ENCODE data around the gene FAM227B. TPM values are rescaled to one million over a fixed set of nuclear protein-coding genes. Genes with fewer than 3 reads are reported as not detected.

The FAM227B gene
- total RNA-seq, 1 experiment from 2014 or later: 3.3 TPM

- Histone ChIP-seq H3K4me1 (replicated peaks; ENCODE audit: insufficient read depth) (no peaks in the 10 kb centered on the region), H3K27ac (no peak overlapping the region), H3K79me2 (ENCODE audit: low read depth) (no peaks in the 10 kb centered on the region), H2AFZ (no peak overlapping the region), H3K9me3 (ENCODE audit: insufficient read depth, low read depth) (no peaks in the 10 kb centered on the region), H3K27me3 (ENCODE audit: insufficient read depth, low read depth) (no peaks in the 10 kb centered on the region), H4K20me1 (ENCODE audit: insufficient read depth) (no peaks in the 10 kb centered on the region), H3K9me2 (ENCODE audit: insufficient read depth) (no peaks in the 10 kb centered on the region), H3F3A (ENCODE audit: insufficient read depth, low read depth) (no peaks in the 10 kb centered on the region), H3K4me3 (no peak overlapping the region), H3K4me2 (no peak overlapping the region), H3K36me3 (ENCODE audit: low read depth) (no peaks in the 10 kb centered on the region)
- ChIA-PET CTCF (no interaction called here), POLR2A (ENCODE audit: unreplicated experiment) (no interaction called here)
- intact Hi-C loops (cut with micrococcal nuclease; ENCODE audit: unreplicated experiment): no loop called here
- no peak for DNase-seq
- no TSS peak for BruUV-seq (replicated peaks)
- TF ChIP-seq CTCF (conservative IDR thresholded peaks at IDR 0.05) (no peak), EZH2 (IDR thresholded peaks at IDR 0.05; ENCODE audit: low read depth) (no peak)
These were observed 179.3 kb downstream of the FAM227B start for GRCh38 chr15:49441356-49441755.

- Histone ChIP-seq H3K9me2 (ENCODE audit: insufficient read depth) (no peaks in the 10 kb centered on the region), H3K27me3 (ENCODE audit: insufficient read depth, low read depth) (no peaks in the 10 kb centered on the region), H2AFZ (no peak overlapping the region), H3K36me3 (ENCODE audit: low read depth) (no peaks in the 10 kb centered on the region), H3K79me2 (ENCODE audit: low read depth) (no peaks in the 10 kb centered on the region), H3K4me2 (no peak overlapping the region), H3K4me1 (replicated peaks; ENCODE audit: insufficient read depth) (no peaks in the 10 kb centered on the region), H3K9me3 (ENCODE audit: insufficient read depth, low read depth) (no peaks in the 10 kb centered on the region), H4K20me1 (ENCODE audit: insufficient read depth) (no peaks in the 10 kb centered on the region), H3K4me3 (no peak overlapping the region), H3K27ac (no peak overlapping the region), H3F3A (ENCODE audit: insufficient read depth, low read depth) (no peaks in the 10 kb centered on the region)
- intact Hi-C loops (cut with micrococcal nuclease; ENCODE audit: unreplicated experiment): no loop called here
- no TSS peak for BruUV-seq (replicated peaks)
- TF ChIP-seq CTCF (conservative IDR thresholded peaks at IDR 0.05) (no peak), EZH2 (IDR thresholded peaks at IDR 0.05; ENCODE audit: low read depth) (no peak)
- ChIA-PET POLR2A (ENCODE audit: unreplicated experiment) (no interaction called here), CTCF (no interaction called here)
- DNase-seq: no peak
These were observed 180.8 kb downstream of the FAM227B start for GRCh38 chr15:49439678-49440395.

GRCh38 chr15:49438962-49439631 is 181.5 kb downstream of the FAM227B start:
- Histone ChIP-seq H3K9me2 (ENCODE audit: insufficient read depth) (no peaks in the 10 kb centered on the region), H3K27ac (no peak overlapping the region), H3F3A (ENCODE audit: insufficient read depth, low read depth) (no peaks in the 10 kb centered on the region), H3K4me3 (no peak overlapping the region), H2AFZ (no peak overlapping the region), H3K36me3 (ENCODE audit: low read depth) (no peaks in the 10 kb centered on the region), H3K79me2 (ENCODE audit: low read depth) (no peaks in the 10 kb centered on the region), H3K27me3 (ENCODE audit: insufficient read depth, low read depth) (no peaks in the 10 kb centered on the region), H4K20me1 (ENCODE audit: insufficient read depth) (no peaks in the 10 kb centered on the region), H3K4me1 (replicated peaks; ENCODE audit: insufficient read depth) (no peaks in the 10 kb centered on the region), H3K4me2 (no peak overlapping the region), H3K9me3 (ENCODE audit: insufficient read depth, low read depth) (no peaks in the 10 kb centered on the region)
- DNase-seq: no peak
- no TSS peak for BruUV-seq (replicated peaks)
- TF ChIP-seq CTCF (conservative IDR thresholded peaks at IDR 0.05): no peak
- TF ChIP-seq EZH2 (IDR thresholded peaks at IDR 0.05; ENCODE audit: low read depth): no peak
- intact Hi-C loops (cut with micrococcal nuclease; ENCODE audit: unreplicated experiment): no loop called here
- ChIA-PET POLR2A (ENCODE audit: unreplicated experiment) (no interaction called here), CTCF (no interaction called here)

All from PC-9 (cell line).